ENCODE measurements around the gene NOB1. TPM values are rescaled to one million over a fixed set of nuclear protein-coding genes. Genes with fewer than 3 reads are reported as not detected.

Gene NOB1
- total RNA-seq, 4 donors from 2014 or later, result 15.9 to 50.5 (median 21.0) TPM

DNA sequence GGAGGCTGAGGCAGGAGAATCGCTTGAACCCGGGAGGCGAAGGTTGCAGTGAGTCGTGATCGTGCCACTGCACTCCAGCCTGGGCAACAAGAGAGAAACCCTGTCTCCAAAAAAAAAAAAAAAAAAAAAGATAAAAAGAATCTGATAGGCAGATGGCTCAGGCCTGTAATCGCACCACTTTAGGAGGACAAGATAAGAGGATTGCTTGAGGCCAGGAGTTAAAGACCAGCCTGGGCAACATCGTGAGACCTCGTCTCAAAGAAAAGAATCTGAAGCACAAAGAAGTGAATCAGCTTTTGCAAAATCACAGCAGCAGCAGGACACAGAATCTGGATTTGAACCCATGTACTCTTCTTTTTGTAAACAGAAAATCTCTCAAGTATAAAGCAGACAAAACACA lies 7.6 kb downstream of the NOB1 start:
- no peak for DNase-seq
- H3K27ac ChIP-seq, result no peak overlapping the region
- no peaks in the 10 kb centered on the region for H3K4me1 ChIP-seq
- TF ChIP-seq, protein P1, sequence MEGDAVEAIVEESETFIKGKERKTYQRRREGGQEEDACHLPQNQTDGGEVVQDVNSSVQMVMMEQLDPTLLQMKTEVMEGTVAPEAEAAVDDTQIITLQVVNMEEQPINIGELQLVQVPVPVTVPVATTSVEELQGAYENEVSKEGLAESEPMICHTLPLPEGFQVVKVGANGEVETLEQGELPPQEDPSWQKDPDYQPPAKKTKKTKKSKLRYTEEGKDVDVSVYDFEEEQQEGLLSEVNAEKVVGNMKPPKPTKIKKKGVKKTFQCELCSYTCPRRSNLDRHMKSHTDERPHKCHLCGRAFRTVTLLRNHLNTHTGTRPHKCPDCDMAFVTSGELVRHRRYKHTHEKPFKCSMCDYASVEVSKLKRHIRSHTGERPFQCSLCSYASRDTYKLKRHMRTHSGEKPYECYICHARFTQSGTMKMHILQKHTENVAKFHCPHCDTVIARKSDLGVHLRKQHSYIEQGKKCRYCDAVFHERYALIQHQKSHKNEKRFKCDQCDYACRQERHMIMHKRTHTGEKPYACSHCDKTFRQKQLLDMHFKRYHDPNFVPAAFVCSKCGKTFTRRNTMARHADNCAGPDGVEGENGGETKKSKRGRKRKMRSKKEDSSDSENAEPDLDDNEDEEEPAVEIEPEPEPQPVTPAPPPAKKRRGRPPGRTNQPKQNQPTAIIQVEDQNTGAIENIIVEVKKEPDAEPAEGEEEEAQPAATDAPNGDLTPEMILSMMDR (IDR thresholded peaks at IDR 0.05), result no peak
- no peak for TF ChIP-seq POLR2A (IDR thresholded peaks at IDR 0.05)
- H3K27me3 ChIP-seq, result no peaks in the 10 kb centered on the region
- no peaks in the 10 kb centered on the region for H3K9me3 ChIP-seq
- no peaks in the 10 kb centered on the region for H3K36me3 ChIP-seq
- no peak overlapping the region for H3K4me3 ChIP-seq
- intact Hi-C loops (cut with DNase I; ENCODE audit: low total_unique reads), result no loop called here

DNA sequence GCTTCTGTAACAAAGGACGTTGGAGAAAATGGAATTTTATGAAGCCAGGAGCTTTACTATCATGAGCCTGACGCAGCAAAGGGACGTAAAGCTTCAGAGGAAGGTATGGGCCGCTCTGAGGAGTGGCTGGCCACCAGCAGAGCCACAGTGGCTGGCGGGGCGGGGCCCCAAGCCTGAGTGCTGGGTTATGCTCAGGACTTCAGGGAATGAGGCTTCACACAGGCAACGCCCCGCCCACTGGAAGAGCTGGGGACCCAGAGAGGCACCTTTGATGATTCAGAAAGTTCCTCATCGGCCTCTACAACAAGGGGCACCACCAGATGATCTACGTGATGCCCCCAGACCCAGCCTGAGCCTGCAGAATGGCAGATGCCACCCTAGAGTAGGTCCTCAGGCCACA lies 8.8 kb downstream of the NOB1 start:
- H3K4me3 ChIP-seq, result no peak overlapping the region
- no peaks in the 10 kb centered on the region for H3K9me3 ChIP-seq
- no peak overlapping the region for H3K27ac ChIP-seq
- no peak for DNase-seq
- no peaks in the 10 kb centered on the region for H3K4me1 ChIP-seq
- H3K36me3 ChIP-seq, result no peaks in the 10 kb centered on the region
- no peaks in the 10 kb centered on the region for H3K27me3 ChIP-seq
- intact Hi-C loops (cut with DNase I; ENCODE audit: low total_unique reads), result no loop called here
- TF ChIP-seq POLR2A (IDR thresholded peaks at IDR 0.05), result no peak
- TF ChIP-seq, protein P1 (IDR thresholded peaks at IDR 0.05), result no peak

DNA sequence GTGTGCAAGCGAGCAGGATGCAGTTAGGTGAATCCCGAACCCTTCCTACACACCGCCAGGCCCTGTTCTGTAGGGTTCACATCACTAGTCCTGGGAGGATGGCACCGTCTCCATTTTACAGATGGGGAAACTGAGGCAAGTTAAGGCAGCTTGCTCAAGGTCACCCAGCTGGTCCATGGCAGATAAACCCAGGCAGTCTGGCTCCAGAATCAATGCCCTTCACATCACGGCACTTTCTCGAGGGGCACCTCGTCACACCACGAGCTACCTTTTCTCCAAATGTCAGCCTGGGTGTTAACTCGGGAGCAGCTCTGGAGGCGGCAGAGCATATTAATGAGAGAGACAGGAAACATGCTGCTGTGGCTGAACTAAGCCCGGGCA lies 9.5 kb downstream of the NOB1 start:
- TF ChIP-seq POLR2A (IDR thresholded peaks at IDR 0.05), result no peak
- TF ChIP-seq, protein P1 (IDR thresholded peaks at IDR 0.05), result no peak
- DNase-seq, result no peak
- Histone ChIP-seq H3K36me3 (no peaks in the 10 kb centered on the region), H3K27ac (no peak overlapping the region), H3K4me3 (no peak overlapping the region), H3K9me3 (no peaks in the 10 kb centered on the region), H3K27me3 (no peaks in the 10 kb centered on the region), H3K4me1 (no peaks in the 10 kb centered on the region)
- intact Hi-C loops (cut with DNase I; ENCODE audit: low total_unique reads), result no loop called here

DNA sequence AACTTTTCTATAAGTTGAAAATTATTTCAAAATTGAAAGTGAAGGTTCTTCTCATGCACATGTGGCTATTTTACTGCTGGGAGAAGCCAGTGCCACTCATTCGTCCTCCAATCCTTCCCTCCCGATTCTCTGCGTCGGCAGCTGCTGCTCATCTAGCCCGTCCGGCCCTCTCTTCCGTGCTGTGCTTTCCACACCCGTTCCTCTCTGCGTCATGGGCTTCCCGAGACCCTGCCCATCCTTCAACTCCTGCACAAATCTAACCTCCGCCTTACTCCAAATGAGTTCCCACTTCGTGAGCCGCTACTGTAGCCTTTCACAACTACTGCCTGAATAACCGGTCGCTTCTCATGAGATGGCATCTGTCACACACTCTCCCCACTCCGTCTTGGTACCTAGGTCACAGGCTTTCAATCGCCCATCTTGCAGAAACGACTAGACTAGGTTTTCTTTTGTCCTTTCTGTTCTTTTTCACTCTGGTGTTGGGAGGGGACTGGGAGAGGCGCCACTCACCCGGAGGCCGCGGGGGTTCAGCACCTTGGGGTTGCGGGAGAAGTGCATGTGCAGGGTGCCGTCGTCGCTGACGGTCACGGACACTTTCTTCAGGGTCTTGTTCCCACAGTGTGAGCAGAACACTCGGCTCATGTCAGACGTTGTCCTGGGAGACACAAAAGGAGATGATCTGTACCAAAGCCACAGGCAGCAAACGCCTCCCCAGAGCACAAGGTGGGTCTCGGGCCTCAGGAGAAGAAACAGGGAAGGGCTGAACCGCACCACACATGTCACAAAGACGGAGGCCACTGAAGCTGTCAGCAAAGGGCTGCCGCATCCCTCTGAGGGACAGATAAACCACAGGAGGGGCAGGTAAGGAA lies 10.1 kb downstream of the NOB1 start:
- Histone ChIP-seq H3K9me3 (no peaks in the 10 kb centered on the region), H3K27me3 (no peaks in the 10 kb centered on the region), H3K27ac (no peak overlapping the region), H3K4me1 (no peaks in the 10 kb centered on the region), H3K4me3 (no peak overlapping the region), H3K36me3 (no peaks in the 10 kb centered on the region)
- no peak for TF ChIP-seq POLR2A (IDR thresholded peaks at IDR 0.05)
- TF ChIP-seq, protein P1 (IDR thresholded peaks at IDR 0.05), result no peak
- DNase-seq, result no peak
- intact Hi-C loops (cut with DNase I; ENCODE audit: low total_unique reads), result no loop called here
